ENCODE data around the gene RALB. TPM values are rescaled to one million over a fixed set of nuclear protein-coding genes. Genes with fewer than 3 reads are reported as not detected.

Gene RALB
- total RNA-seq, 2 donors from 2014 or later = 43.7 to 48.5 TPM

DNA sequence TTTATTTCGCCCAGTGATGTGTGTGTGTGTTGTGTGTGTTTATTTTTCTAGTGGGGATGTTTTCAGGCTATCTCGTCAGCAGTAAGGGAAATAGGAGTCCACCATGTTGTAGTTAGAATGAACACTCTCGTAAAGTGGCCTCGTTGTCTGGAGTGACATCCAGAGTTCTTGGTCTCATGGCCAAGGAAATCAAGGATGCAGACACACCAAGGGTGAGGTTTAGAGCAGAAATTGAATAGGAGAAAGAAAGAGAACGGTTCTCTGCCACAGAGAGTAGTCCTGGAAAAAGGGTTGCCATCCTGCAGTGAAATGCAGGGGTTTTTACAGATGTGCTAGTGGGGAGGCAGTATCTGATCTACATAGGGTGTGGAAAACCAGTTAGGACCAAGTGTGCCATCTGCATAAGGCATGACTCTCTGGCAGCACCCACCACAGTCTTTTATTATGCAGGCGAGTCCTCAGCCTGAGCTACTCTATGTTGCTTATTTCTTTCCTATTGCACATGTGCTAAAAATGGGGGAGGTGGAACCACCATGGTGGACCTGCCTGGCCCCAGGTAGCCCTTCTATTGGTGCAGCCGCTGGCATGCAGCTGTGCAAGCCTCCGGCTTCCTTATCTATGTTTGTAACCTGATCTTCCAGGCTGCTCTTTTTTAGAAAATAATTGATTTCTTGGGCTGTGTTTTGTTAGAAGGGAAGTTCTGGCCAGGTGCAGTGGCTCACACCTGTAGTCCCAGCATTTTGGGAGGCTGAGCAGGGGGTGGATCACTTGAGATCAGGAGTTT is 23.2 kb downstream of the RALB start:
- H3K9me3 ChIP-seq = no peaks in the 10 kb centered on the region
- peaks cover 21% of the 10 kb centered on the region for H3K36me3 ChIP-seq
- peaks cover 0 to 12% of the 10 kb centered on the region in 2 donors for H3K4me1 ChIP-seq
- TF ChIP-seq, protein P1, sequence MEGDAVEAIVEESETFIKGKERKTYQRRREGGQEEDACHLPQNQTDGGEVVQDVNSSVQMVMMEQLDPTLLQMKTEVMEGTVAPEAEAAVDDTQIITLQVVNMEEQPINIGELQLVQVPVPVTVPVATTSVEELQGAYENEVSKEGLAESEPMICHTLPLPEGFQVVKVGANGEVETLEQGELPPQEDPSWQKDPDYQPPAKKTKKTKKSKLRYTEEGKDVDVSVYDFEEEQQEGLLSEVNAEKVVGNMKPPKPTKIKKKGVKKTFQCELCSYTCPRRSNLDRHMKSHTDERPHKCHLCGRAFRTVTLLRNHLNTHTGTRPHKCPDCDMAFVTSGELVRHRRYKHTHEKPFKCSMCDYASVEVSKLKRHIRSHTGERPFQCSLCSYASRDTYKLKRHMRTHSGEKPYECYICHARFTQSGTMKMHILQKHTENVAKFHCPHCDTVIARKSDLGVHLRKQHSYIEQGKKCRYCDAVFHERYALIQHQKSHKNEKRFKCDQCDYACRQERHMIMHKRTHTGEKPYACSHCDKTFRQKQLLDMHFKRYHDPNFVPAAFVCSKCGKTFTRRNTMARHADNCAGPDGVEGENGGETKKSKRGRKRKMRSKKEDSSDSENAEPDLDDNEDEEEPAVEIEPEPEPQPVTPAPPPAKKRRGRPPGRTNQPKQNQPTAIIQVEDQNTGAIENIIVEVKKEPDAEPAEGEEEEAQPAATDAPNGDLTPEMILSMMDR (IDR thresholded peaks at IDR 0.05) = no peak
- no peak overlapping the region for H3K4me3 ChIP-seq
- no peak overlapping the region for H3K27ac ChIP-seq
- no peaks in the 10 kb centered on the region for H3K27me3 ChIP-seq
- DNase-seq (ENCODE audit: low spot score) = no peak

DNA sequence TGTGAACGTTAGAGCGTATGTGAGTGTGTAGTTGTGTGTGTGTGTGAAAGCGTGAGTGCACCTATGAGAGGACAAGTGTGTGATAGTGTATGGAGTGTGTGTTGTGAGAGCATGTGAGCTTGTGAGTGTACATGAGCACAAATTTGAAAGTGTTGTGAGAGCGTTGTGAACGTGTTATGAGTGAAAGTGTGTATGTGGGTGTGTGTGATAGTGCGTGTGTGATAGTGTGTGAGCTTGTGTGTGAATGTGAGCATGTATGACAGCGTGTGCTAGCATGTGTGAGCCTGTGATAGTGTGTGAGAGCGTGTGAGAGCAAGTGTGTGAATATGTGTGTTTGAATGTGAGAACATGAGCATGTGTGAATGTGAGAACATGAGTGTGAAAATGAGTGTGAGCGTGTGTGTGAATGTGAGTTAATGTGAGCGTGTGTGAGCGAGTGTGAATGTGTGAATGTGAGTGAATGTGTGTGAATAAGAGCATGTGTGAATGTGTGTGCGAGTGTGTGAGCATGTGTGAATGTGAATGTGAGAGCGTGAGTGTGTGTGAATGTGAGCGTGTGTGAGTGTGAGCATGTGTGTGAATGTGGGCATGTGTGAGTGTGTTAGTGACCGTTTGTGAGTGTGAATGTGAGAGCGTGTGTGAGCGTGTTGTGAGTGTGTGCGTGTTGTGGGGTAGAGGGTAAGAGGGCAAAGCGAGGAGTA is 25.0 kb downstream of the RALB start:
- Histone ChIP-seq H3K4me1 (peaks cover 0 to 7% of the 10 kb centered on the region in 2 donors), H3K27ac (no peak overlapping the region), H3K27me3 (no peaks in the 10 kb centered on the region), H3K36me3 (peaks cover 24% of the 10 kb centered on the region), H3K4me3 (no peak overlapping the region), H3K9me3 (no peaks in the 10 kb centered on the region)
- TF ChIP-seq, protein P1 (IDR thresholded peaks at IDR 0.05) = no peak
- no peak for DNase-seq (ENCODE audit: low spot score)

DNA sequence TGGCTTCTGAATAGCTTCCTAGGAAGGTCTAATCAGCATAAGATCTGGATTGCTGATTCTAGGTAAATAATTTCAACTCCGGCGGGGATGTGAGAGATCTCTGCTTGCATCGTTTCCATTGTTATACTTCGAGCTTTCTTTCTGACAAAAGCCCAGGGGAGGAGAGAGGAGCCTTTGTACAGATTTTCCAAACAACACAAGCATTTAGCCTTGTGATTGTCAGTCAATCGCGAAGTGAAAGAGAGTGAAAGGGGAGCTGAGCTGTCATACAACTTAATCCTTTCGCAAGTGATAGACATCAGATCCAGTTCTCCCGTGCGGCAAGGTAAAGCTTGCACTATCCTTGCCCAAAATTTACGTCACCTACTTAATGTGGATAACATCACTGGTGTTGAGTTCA is 26.2 kb downstream of the RALB start:
- Histone ChIP-seq H3K27ac (no peak overlapping the region), H3K36me3 (peaks cover 24% of the 10 kb centered on the region), H3K4me1 (no peaks in the 10 kb centered on the region), H3K4me3 (no peak overlapping the region), H3K27me3 (no peaks in the 10 kb centered on the region), H3K9me3 (no peaks in the 10 kb centered on the region)
- no peak for DNase-seq (ENCODE audit: low spot score)
- TF ChIP-seq, protein P1 (IDR thresholded peaks at IDR 0.05) = no peak

DNA sequence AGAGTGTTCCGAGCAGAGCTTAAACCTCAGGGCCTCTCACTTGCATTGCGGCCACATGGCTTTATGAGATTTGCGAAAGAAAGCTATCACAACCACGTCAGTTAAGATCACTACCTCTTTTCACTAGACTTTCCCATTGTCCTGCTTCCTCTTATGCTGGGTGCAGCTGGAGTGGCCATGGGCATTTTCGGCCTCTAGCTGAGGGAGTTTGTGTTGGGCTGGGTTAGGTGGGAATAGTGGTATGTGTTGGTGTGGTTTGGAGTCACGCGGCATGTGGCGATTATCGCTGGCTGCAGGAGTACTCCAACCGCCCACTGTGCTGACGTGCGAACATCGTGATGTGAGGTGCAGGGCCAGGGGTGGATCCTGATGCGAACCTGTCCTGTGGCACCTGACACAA is 27.1 kb downstream of the RALB start:
- DNase-seq (ENCODE audit: low spot score) = no peak
- no peaks in the 10 kb centered on the region for H3K4me1 ChIP-seq
- H3K27me3 ChIP-seq = no peaks in the 10 kb centered on the region
- peaks cover 26% of the 10 kb centered on the region for H3K36me3 ChIP-seq
- H3K4me3 ChIP-seq = no peak overlapping the region
- TF ChIP-seq, protein P1 (IDR thresholded peaks at IDR 0.05) = no peak
- no peaks in the 10 kb centered on the region for H3K9me3 ChIP-seq
- no peak overlapping the region for H3K27ac ChIP-seq

DNA sequence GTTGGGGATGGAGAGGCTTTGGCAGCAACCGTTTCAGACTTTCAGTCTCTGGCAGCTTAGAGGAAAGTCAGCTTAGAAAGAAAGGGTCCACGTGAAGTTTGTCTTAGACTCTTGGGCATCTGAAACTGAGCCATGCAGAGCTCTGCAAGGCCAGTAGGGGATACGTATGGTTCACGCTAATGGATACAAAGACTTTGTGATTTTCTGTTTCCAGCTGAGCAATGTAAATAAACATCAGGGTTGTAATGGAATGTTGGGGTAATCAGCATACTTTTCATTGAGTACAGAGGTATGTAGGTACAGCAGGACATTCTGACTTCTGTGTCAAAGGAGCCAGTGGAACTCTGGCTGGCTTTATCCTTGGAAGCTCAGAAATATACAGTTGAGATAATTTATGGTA is 31.0 kb downstream of the RALB start:
- H3K36me3 ChIP-seq = peaks cover 29% of the 10 kb centered on the region
- H3K27me3 ChIP-seq = no peaks in the 10 kb centered on the region
- no peak overlapping the region for H3K27ac ChIP-seq
- TF ChIP-seq, protein P1 (IDR thresholded peaks at IDR 0.05) = no peak
- H3K4me1 ChIP-seq = no peaks in the 10 kb centered on the region
- no peak for DNase-seq (ENCODE audit: low spot score)
- no peak overlapping the region for H3K4me3 ChIP-seq
- no peaks in the 10 kb centered on the region for H3K9me3 ChIP-seq
